SK-N-SH (cell line): ENCODE results near the gene TBC1D2B. TPM values are rescaled to one million over a fixed set of nuclear protein-coding genes. Genes with fewer than 3 reads are reported as not detected.

ENCODE experiments used
- CTCF ChIA-PET: fragments of 300-600, 350-600 bp; formaldehyde crosslinking; extraction: SDS; loops from one replicate; lab custom pipeline; 2021; lab: Yijun Ruan, JAX
- POLR2A ChIA-PET: fragments of 350-600 bp; sonication (Branson Sonifier 250); formaldehyde crosslinking; extraction: SDS; loops from one replicate; lab custom pipeline; 2020; ENCODE audit warnings: antibody characterized with exemption, inconsistent platforms; lab: Yijun Ruan, JAX
- DNase-seq: peaks from one replicate; pipeline ENCODE4 v3.0.0; 2012
- H2AFZ ChIP-seq: fragments of 200-600 bp; sonication (generic); 2 replicates; pipeline ENCODE4 v1.8.1; 2016; ENCODE audit warnings: antibody characterized with exemption, mild to moderate bottlenecking, low read depth
- H3F3A ChIP-seq: fragments of 200-600 bp; sonication (generic); replicated peaks from 2 replicates; pipeline ENCODE3; 2016; ENCODE audit warnings: antibody characterized with exemption, mild to moderate bottlenecking; ENCODE audit not compliant: insufficient read depth
- H3K27ac ChIP-seq, 2 experiments: fragments of 200-500 bp in 1 of 2; fragments of 200-600 bp in 1 of 2; sonication (Bioruptor generic) in 1 of 2; sonication (generic), shearing (Covaris generic) in 1 of 2; 2 replicates each; pipeline versions ENCODE4 v1.5.1 to v1.6.1; 2014 to 2016; ENCODE audit warnings: low read depth in 2 of 2, inconsistent platforms in 1 of 2, low read length in 1 of 2, mild to moderate bottlenecking in 1 of 2, mixed read lengths in 1 of 2
- H3K27me3 ChIP-seq: fragments of 200-600 bp; sonication (generic), shearing (Covaris generic); 2 replicates; pipeline ENCODE4 v1.6.1; 2016; ENCODE audit warnings: mixed run types; ENCODE audit not compliant: insufficient read depth
- H3K36me3 ChIP-seq, 2 experiments: fragments of 200-500 bp in 1 of 2; fragments of 200-600 bp in 1 of 2; sonication (Bioruptor generic) in 1 of 2; sonication (generic) in 1 of 2; replicated peaks in 1 of 2; 2 replicates each; pipeline versions ENCODE3 to v1.5.1; 2014 to 2016; ENCODE audit warnings: low read length in 1 of 2, mild to moderate bottlenecking in 1 of 2; ENCODE audit not compliant: insufficient read depth in 2 of 2, control insufficient read depth in 1 of 2
- H3K4me1 ChIP-seq, 2 experiments: fragments of 200-500 bp in 1 of 2; fragments of 200-600 bp in 1 of 2; sonication (Bioruptor generic) in 1 of 2; sonication (generic), shearing (Covaris generic) in 1 of 2; 2 replicates each; pipeline versions ENCODE4 v1.5.1 to v1.6.1; 2014 to 2016; ENCODE audit warnings: low read depth in 1 of 2, low read length in 1 of 2, mixed run types in 1 of 2; ENCODE audit not compliant: insufficient read depth in 2 of 2, control insufficient read depth in 1 of 2
- H3K4me2 ChIP-seq: fragments of 200-600 bp; sonication (generic), shearing (Covaris generic); 2 replicates; pipeline ENCODE4 v1.6.1; 2017; ENCODE audit warnings: mixed run types
- H3K4me3 ChIP-seq, 2 experiments: fragments of 200-500 bp in 1 of 2; fragments of 200-600 bp in 1 of 2; sonication (Bioruptor generic) in 1 of 2; sonication (generic), shearing (Covaris generic) in 1 of 2; 2 replicates each; pipeline versions ENCODE4 v1.5.1 to v1.8.1; 2014 to 2016; ENCODE audit warnings: low read depth in 2 of 2, inconsistent platforms in 1 of 2, low read length in 1 of 2, mild to moderate bottlenecking in 1 of 2, mixed read lengths in 1 of 2, moderate library complexity in 1 of 2
- H3K79me2 ChIP-seq: fragments of 200-600 bp; sonication (generic); 2 replicates; pipeline ENCODE4 v1.8.1; 2017; ENCODE audit warnings: mild to moderate bottlenecking; ENCODE audit not compliant: insufficient read depth
- H3K9ac ChIP-seq: fragments of 200-600 bp; sonication (generic); 2 replicates; pipeline ENCODE4 v1.6.1; 2017; ENCODE audit warnings: mixed run types
- H3K9me2 ChIP-seq: fragments of 200-600 bp; sonication (generic); 2 replicates; pipeline ENCODE4 v1.6.1; 2017; ENCODE audit warnings: mixed run types
- H3K9me3 ChIP-seq: fragments of 200-600 bp; sonication (generic); 2 replicates; pipeline ENCODE4 v1.6.1; 2017; ENCODE audit warnings: mixed run types, mild to moderate bottlenecking, moderate library complexity
- H4K20me1 ChIP-seq: fragments of 200-600 bp; sonication (generic); 2 replicates; pipeline ENCODE4 v1.6.1; 2017; ENCODE audit warnings: mild to moderate bottlenecking, mixed run types; ENCODE audit not compliant: insufficient read depth
- CHD2 ChIP-seq: fragments of 150-350 bp; IDR thresholded peaks from 2 replicates; pipeline ENCODE4 v1.6.1; 2018; ENCODE audit warnings: low read length; ENCODE audit not compliant: partially characterized antibody
- CTCF ChIP-seq: fragments of 200-600 bp; sonication (generic); IDR thresholded peaks from 2 replicates; pipeline ENCODE4 v1.6.1; 2017; ENCODE audit warnings: antibody characterized with exemption, mild to moderate bottlenecking, moderate library complexity
- EP300 ChIP-seq, 2 experiments: IDR thresholded peaks; 2 replicates each; pipeline versions ENCODE4 v1.4.0 to v1.6.1; 2012; ENCODE audit warnings: borderline replicate concordance in 1 of 2, low read depth in 1 of 2, low read length in 1 of 2
- FOSL2 ChIP-seq: IDR thresholded peaks from 2 replicates; pipeline ENCODE4 v1.4.0; 2012; ENCODE audit warnings: low read depth, mild to moderate bottlenecking, moderate library complexity, borderline replicate concordance
- FOXJ3 ChIP-seq: sonication (generic); formaldehyde crosslinking; IDR thresholded peaks from 2 replicates; pipeline ENCODE4 v1.5.1; 2020; ENCODE audit warnings: mild to moderate bottlenecking, missing genetic modification reagents
- GATA2 ChIP-seq: sonication (generic); formaldehyde crosslinking; IDR thresholded peaks from 2 replicates; pipeline ENCODE4 v1.5.0; 2020; ENCODE audit warnings: mild to moderate bottlenecking, missing genetic modification reagents
- JUND ChIP-seq: IDR thresholded peaks from 2 replicates; pipeline ENCODE4 v1.4.0; 2012
- MAX ChIP-seq: IDR thresholded peaks from 2 replicates; pipeline ENCODE4 v1.4.0; 2012; ENCODE audit warnings: low read depth
- NFIC ChIP-seq: IDR thresholded peaks from 2 replicates; pipeline ENCODE4 v1.4.0; 2012; ENCODE audit warnings: borderline replicate concordance
- NRF1 ChIP-seq: IDR thresholded peaks from 2 replicates; pipeline ENCODE4 v1.6.1; 2012; ENCODE audit warnings: low read depth, mild to moderate bottlenecking, low read length
- PBX3 ChIP-seq: IDR thresholded peaks from 2 replicates; pipeline ENCODE4; 2012
- REST ChIP-seq: IDR thresholded peaks from 2 replicates; pipeline ENCODE4 v1.6.1; 2012; ENCODE audit warnings: mild to moderate bottlenecking, low read depth, low read length, moderate library complexity
- RFX5 ChIP-seq: IDR thresholded peaks from 2 replicates; pipeline ENCODE4 v1.6.1; 2012; ENCODE audit warnings: mild to moderate bottlenecking, improper control_type of control experiment, low read length
- SIN3A ChIP-seq: IDR thresholded peaks from 2 replicates; pipeline ENCODE4 v1.6.1; 2012; ENCODE audit warnings: low read depth, mild to moderate bottlenecking, low read length, moderate library complexity, borderline replicate concordance
- SMC3 ChIP-seq: IDR thresholded peaks from 2 replicates; pipeline ENCODE4 v1.6.1; 2012; ENCODE audit warnings: low read depth, low read length, improper control_type of control experiment
- TCF12 ChIP-seq: IDR thresholded peaks from 2 replicates; pipeline ENCODE4 v1.4.0; 2012
- TEAD4 ChIP-seq: IDR thresholded peaks from 2 replicates; pipeline ENCODE4 v1.4.0; 2012; ENCODE audit warnings: mild to moderate bottlenecking, borderline replicate concordance; ENCODE audit not compliant: insufficient read depth
- YY1 ChIP-seq: IDR thresholded peaks from 2 replicates; pipeline ENCODE4 v1.4.0; 2012; ENCODE audit warnings: low read depth, mild to moderate bottlenecking
- WGBS: methylation state at CpG from one replicate; pipeline ENCODE4 v1.1.6; 2017; ENCODE audit warnings: low lambda C conversion rate; 5-methylcytosine and 5-hydroxymethylcytosine counted together
- polyA plus RNA-seq, 3 experiments: library from polyadenylated mRNA; depleted of rRNA; stranded (reverse); fragments of >200 nt; gene quantifications; 2 replicates each; pipeline ENCODE4 v1.2.3, GENCODE V29; 2012

The TBC1D2B gene
- polyA plus RNA-seq, 1 of the 3 experiments (the other 2 are of a cell fraction) = 19.0 TPM

GRCh38 chr15:78092261-78093041 is 14.9 kb upstream of the TBC1D2B start, which contains the start of gene SH2D7 (continued):
- TF ChIP-seq SIN3A (no peak), MAX (no peak), GATA2 (CRISPR knock-in tag) (no peak), JUND (no peak)

GRCh38 chr15:78090422-78091063 is 13.0 kb upstream of the TBC1D2B start:
- H3K27me3 ChIP-seq = no peaks in the 10 kb centered on the region
- no peak overlapping the region for H3K9ac ChIP-seq
- CTCF ChIA-PET = interaction anchor here (1.1 to 1.7 kb wide), 4 partner anchors 18 to 220 kb away, joined by 3 to 11 read pairs (median 4); no protein-coding TSS in a partner anchor
- H3K9me2 ChIP-seq = no peaks in the 10 kb centered on the region
- no peak overlapping the region for H3K4me2 ChIP-seq
- H4K20me1 ChIP-seq = no peaks in the 10 kb centered on the region
- no peak for DNase-seq
- no peaks in the 10 kb centered on the region for H3K9me3 ChIP-seq
- no peak overlapping the region for H3K4me3 ChIP-seq
- TF ChIP-seq PBX3 = no peak
- TF ChIP-seq CTCF = no peak
- TF ChIP-seq, all 33 proteins: peak for 0
- POLR2A ChIA-PET = no interaction called here
- WGBS = 92% methylated on average over 3 of the region's 3 CpGs
- no peak overlapping the region for H3K27ac ChIP-seq
- H3F3A ChIP-seq = no peaks in the 10 kb centered on the region
- no peaks in the 10 kb centered on the region for H3K36me3 ChIP-seq
- H2AFZ ChIP-seq = no peak overlapping the region
- H3K4me1 ChIP-seq = peaks cover 9 to 24% of the 10 kb centered on the region in 2 experiments; a peak in 3 of 4 replicates
- no peaks in the 10 kb centered on the region for H3K79me2 ChIP-seq

- no peak overlapping the region for H3K9ac ChIP-seq
- CTCF ChIA-PET = no interaction called here
- H3K4me3 ChIP-seq = no peak overlapping the region
- 66% methylated on average over 3 of the region's 3 CpGs for WGBS
- no peaks in the 10 kb centered on the region for H4K20me1 ChIP-seq
- POLR2A ChIA-PET = no interaction called here
- no peaks in the 10 kb centered on the region for H3K27me3 ChIP-seq
- H3F3A ChIP-seq = no peaks in the 10 kb centered on the region
- peaks cover 13 to 28% of the 10 kb centered on the region in 2 experiments; a peak in 3 of 4 replicates for H3K4me1 ChIP-seq
- H3K4me2 ChIP-seq = no peak overlapping the region
- no peaks in the 10 kb centered on the region for H3K9me3 ChIP-seq
- H3K27ac ChIP-seq = no peak overlapping the region
- no peaks in the 10 kb centered on the region for H3K9me2 ChIP-seq
- no peak for DNase-seq
- H2AFZ ChIP-seq = no peak overlapping the region
- no peaks in the 10 kb centered on the region for H3K79me2 ChIP-seq
- H3K36me3 ChIP-seq = no peaks in the 10 kb centered on the region
- TF ChIP-seq TCF12 (no peak), MAX (no peak), FOXJ3 (CRISPR knock-in tag) (no peak), TEAD4 (no peak), CHD2 (no peak), EP300 (IDR thresholded peaks at IDR 0.05; ENCODE audit: borderline replicate concordance in 1 of 2, low read depth in 1 of 2, low read length in 1 of 2) (no peak), FOSL2 (no peak), YY1 (no peak), NFIC (no peak), NRF1 (no peak), SMC3 (no peak), RFX5 (no peak), REST (no peak)
These were observed 11.2 kb upstream of the TBC1D2B start for GRCh38 chr15:78088773-78089080.
